KMS-11 (cell line): ENCODE measurements around the gene F8A1.
A peak's percentile ranks its signal among the peaks of the same experiment; 100 is the strongest.
"Not testable (repeated sequence)": the region's sequence is repeated elsewhere in the genome, so short reads cannot be mapped to it uniquely, and the experiment has no call there.

ENCODE experiments used
- H2AFZ ChIP-seq: fragments of 200-600 bp; sonication (generic); 2 replicates; pipeline ENCODE4 v1.6.1; 2016; ENCODE audit warnings: antibody characterized with exemption, mixed run types, low read depth
- H3K27ac ChIP-seq: fragments of 200-600 bp; sonication (generic); 2 replicates; pipeline ENCODE4 v1.6.1; 2016; ENCODE audit warnings: mild to moderate bottlenecking, mixed run types
- H3K27me3 ChIP-seq: fragments of 200-600 bp; sonication (generic); 2 replicates; pipeline ENCODE4 v1.6.1; 2017; ENCODE audit warnings: mild to moderate bottlenecking, low read depth, mixed run types, moderate library complexity; ENCODE audit not compliant: insufficient read depth
- H3K36me3 ChIP-seq: fragments of 200-600 bp; sonication (generic); 2 replicates; pipeline ENCODE4 v1.6.1; 2017; ENCODE audit warnings: mild to moderate bottlenecking, mixed run types; ENCODE audit not compliant: insufficient read depth
- H3K4me1 ChIP-seq: fragments of 200-600 bp; sonication (generic); 2 replicates; pipeline ENCODE4 v1.6.1; 2016; ENCODE audit warnings: mild to moderate bottlenecking, low read depth, mixed run types; ENCODE audit not compliant: poor library complexity, severe bottlenecking
- H3K4me2 ChIP-seq: fragments of 200-600 bp; sonication (generic); 2 replicates; pipeline ENCODE4 v1.7.0; 2016; ENCODE audit warnings: mild to moderate bottlenecking, mixed run types
- H3K4me3 ChIP-seq: fragments of 200-600 bp; sonication (generic); IDR thresholded peaks from 2 replicates; pipeline ENCODE4 v1.6.1; 2017; ENCODE audit warnings: low read depth, low read length, mixed read lengths; ENCODE audit not compliant: insufficient read depth
- H3K79me2 ChIP-seq: fragments of 200-600 bp; sonication (generic); 2 replicates; pipeline ENCODE4 v1.6.1; 2016; ENCODE audit warnings: low read depth, mixed run types; ENCODE audit not compliant: insufficient read depth
- H3K9ac ChIP-seq: fragments of 200-600 bp; sonication (generic); 2 replicates; pipeline ENCODE4 v1.6.1; 2016; ENCODE audit warnings: mild to moderate bottlenecking, mixed run types
- H4K20me1 ChIP-seq: fragments of 200-600 bp; sonication (generic); 2 replicates; pipeline ENCODE4 v1.6.1; 2016; ENCODE audit warnings: mild to moderate bottlenecking, mixed run types; ENCODE audit not compliant: insufficient read depth
- CTCF ChIP-seq: fragments of 200-600 bp; sonication (generic); conservative IDR thresholded peaks from 2 replicates; pipeline ENCODE4 v1.6.1; 2017; ENCODE audit warnings: low read depth, mild to moderate bottlenecking, antibody characterized with exemption, low read length, moderate library complexity, mixed read lengths

Gene F8A1

GRCh38 chrX:154914052-154914451 is 27.9 kb downstream of the F8A1 start:
- H3K79me2 ChIP-seq = no peaks in the 10 kb centered on the region
- H4K20me1 ChIP-seq = no peaks in the 10 kb centered on the region

GRCh38 chrX:154918060-154918483 is 31.9 kb downstream of the F8A1 start:
- Histone ChIP-seq H3K9ac (no peak overlapping the region), H4K20me1 (no peaks in the 10 kb centered on the region), H2AFZ (peak overlapping the region; percentile 45), H3K27ac (no peak overlapping the region), H3K36me3 (no peaks in the 10 kb centered on the region), H3K4me2 (no peak overlapping the region), H3K27me3 (no peaks in the 10 kb centered on the region), H3K4me3 (no peak overlapping the region), H3K4me1 (no peaks in the 10 kb centered on the region), H3K79me2 (no peaks in the 10 kb centered on the region)
- TF ChIP-seq CTCF = peak; percentile 88

More at GRCh38 chrX:154914052-154914451, 27.9 kb downstream of the F8A1 start:
- H3K9ac ChIP-seq = no peak overlapping the region
- no peaks in the 10 kb centered on the region for H3K36me3 ChIP-seq
- H3K27ac ChIP-seq = no peak overlapping the region
- no peak overlapping the region for H2AFZ ChIP-seq
- H3K27me3 ChIP-seq = no peaks in the 10 kb centered on the region
- no peak overlapping the region for H3K4me2 ChIP-seq
- TF ChIP-seq CTCF = no peak
- H3K4me3 ChIP-seq = no peak overlapping the region
- H3K4me1 ChIP-seq = no peaks in the 10 kb centered on the region

- H3K27ac ChIP-seq = not testable (repeated sequence)
These were observed 38.6 kb downstream of the F8A1 start for GRCh38 chrX:154924771-154925170.

More at GRCh38 chrX:154924771-154925170, 38.6 kb downstream of the F8A1 start:
- H3K4me1 ChIP-seq, H4K20me1 ChIP-seq, H3K9ac ChIP-seq, H2AFZ ChIP-seq, H3K4me3 ChIP-seq, H3K27me3 ChIP-seq, H3K36me3 ChIP-seq, H3K4me2 ChIP-seq, H3K79me2 ChIP-seq: not testable (repeated sequence)
